HepG2 (cell line): Measurements from ENCODE around the gene NAPB. TPM values are rescaled to one million over a fixed set of nuclear protein-coding genes. Genes with fewer than 3 reads are reported as not detected.

Experiments used
- ARID3A ChIP-seq: IDR thresholded peaks from 2 replicates; pipeline ENCODE4 v1.6.1; 2012; ENCODE audit warnings: low read depth, low read length, improper control_type of control experiment
- ASH2L ChIP-seq: fragments of 300-600, 200-600 bp; sonication (generic); IDR thresholded peaks from 2 replicates; pipeline ENCODE4 v1.7.0; 2017; ENCODE audit warnings: low read depth, mild to moderate bottlenecking, moderate library complexity, mixed read lengths, low read length; ENCODE audit not compliant: insufficient read length
- GATA4 ChIP-seq: sonication (generic); IDR thresholded peaks from 2 replicates; pipeline ENCODE4 v1.6.1; 2016; ENCODE audit warnings: antibody characterized with exemption, low read depth, borderline replicate concordance
- MIER3 ChIP-seq: IDR thresholded peaks from 2 replicates; pipeline ENCODE4 v1.6.1; 2016; ENCODE audit warnings: missing compliant biosample characterization, borderline replicate concordance
- PBX3 ChIP-seq: sonication (generic); formaldehyde crosslinking; IDR thresholded peaks from 2 replicates; pipeline ENCODE4 v1.8.1; 2023; ENCODE audit warnings: missing genetic modification reagents, inconsistent platforms, borderline replicate concordance
- RCOR2 ChIP-seq: IDR thresholded peaks from 2 replicates; pipeline ENCODE4 v1.6.1; 2016; ENCODE audit warnings: missing biosample characterization, missing genetic modification reagents
- SATB2 ChIP-seq: sonication (generic); formaldehyde crosslinking; IDR thresholded peaks from 2 replicates; pipeline ENCODE4 v1.5.0; 2020; ENCODE audit warnings: missing genetic modification reagents
- TARDBP ChIP-seq: sonication (generic); formaldehyde crosslinking; IDR thresholded peaks from 2 replicates; pipeline ENCODE4 v1.8.0; 2022; ENCODE audit warnings: mild to moderate bottlenecking, missing genetic modification reagents
- ZBTB42 ChIP-seq: sonication (generic); formaldehyde crosslinking; IDR thresholded peaks from 2 replicates; pipeline ENCODE4 v1.5.0; 2020; ENCODE audit warnings: mild to moderate bottlenecking, missing genetic modification reagents
- ZIK1 ChIP-seq: sonication (generic); formaldehyde crosslinking; IDR thresholded peaks from 2 replicates; pipeline ENCODE4 v1.5.0; 2020; ENCODE audit warnings: mild to moderate bottlenecking, low read depth, missing genetic modification reagents, borderline replicate concordance
- ZNF121 ChIP-seq: sonication (generic); formaldehyde crosslinking; IDR thresholded peaks from 2 replicates; pipeline ENCODE4 v1.5.0; 2020; ENCODE audit warnings: mild to moderate bottlenecking, missing genetic modification reagents
- ZNF264 ChIP-seq: sonication (generic); formaldehyde crosslinking; IDR thresholded peaks from 2 replicates; pipeline ENCODE4 v1.4.0; 2020; ENCODE audit warnings: missing genetic modification reagents
- polyA plus RNA-seq, 8 experiments: library from polyadenylated mRNA; depleted of rRNA in 3 of 8; stranded (reverse) in 7 of 8; unstranded in 1 of 8; fragments of >200 nt; fragmentation: Illumina TruSeq in 4 of 8; extraction: Trizol in 4 of 8; gene quantifications; 2 replicates each; pipeline versions ENCODE4 v1.2.1 to v1.2.3, GENCODE V29; 2011 to 2016; ENCODE audit warnings: low read depth in 4 of 8, missing spikeins in 1 of 8, mixed read lengths in 1 of 8; ENCODE audit not compliant: insufficient read depth in 1 of 8
- total RNA-seq, 5 experiments: library from RNA; depleted of rRNA; stranded (reverse); fragments of >200 nt; fragmentation: Illumina TruSeq; extraction: Trizol; gene quantifications; 2 replicates each; pipeline ENCODE4 v1.2.3, GENCODE V29; 2016; ENCODE audit warnings: low read depth in 1 of 5
- TF ChIP-seq, protein P1 (sequence below): sonication (generic); formaldehyde crosslinking; IDR thresholded peaks from 2 replicates; pipeline ENCODE4 v1.4.0; 2020; ENCODE audit warnings: missing genetic modification reagents, borderline replicate concordance
- TF ChIP-seq, protein P2 (sequence below): sonication (generic); formaldehyde crosslinking; IDR thresholded peaks from 2 replicates; pipeline ENCODE4 v1.4.0; 2020; ENCODE audit warnings: missing genetic modification reagents

Gene NAPB
- total and polyA plus RNA-seq, 2 of the 13 experiments (the other 11 are each of a cell fraction or from before 2014, with no cell fraction given): 15.2 to 16.1 TPM

- TF ChIP-seq, protein P1, sequence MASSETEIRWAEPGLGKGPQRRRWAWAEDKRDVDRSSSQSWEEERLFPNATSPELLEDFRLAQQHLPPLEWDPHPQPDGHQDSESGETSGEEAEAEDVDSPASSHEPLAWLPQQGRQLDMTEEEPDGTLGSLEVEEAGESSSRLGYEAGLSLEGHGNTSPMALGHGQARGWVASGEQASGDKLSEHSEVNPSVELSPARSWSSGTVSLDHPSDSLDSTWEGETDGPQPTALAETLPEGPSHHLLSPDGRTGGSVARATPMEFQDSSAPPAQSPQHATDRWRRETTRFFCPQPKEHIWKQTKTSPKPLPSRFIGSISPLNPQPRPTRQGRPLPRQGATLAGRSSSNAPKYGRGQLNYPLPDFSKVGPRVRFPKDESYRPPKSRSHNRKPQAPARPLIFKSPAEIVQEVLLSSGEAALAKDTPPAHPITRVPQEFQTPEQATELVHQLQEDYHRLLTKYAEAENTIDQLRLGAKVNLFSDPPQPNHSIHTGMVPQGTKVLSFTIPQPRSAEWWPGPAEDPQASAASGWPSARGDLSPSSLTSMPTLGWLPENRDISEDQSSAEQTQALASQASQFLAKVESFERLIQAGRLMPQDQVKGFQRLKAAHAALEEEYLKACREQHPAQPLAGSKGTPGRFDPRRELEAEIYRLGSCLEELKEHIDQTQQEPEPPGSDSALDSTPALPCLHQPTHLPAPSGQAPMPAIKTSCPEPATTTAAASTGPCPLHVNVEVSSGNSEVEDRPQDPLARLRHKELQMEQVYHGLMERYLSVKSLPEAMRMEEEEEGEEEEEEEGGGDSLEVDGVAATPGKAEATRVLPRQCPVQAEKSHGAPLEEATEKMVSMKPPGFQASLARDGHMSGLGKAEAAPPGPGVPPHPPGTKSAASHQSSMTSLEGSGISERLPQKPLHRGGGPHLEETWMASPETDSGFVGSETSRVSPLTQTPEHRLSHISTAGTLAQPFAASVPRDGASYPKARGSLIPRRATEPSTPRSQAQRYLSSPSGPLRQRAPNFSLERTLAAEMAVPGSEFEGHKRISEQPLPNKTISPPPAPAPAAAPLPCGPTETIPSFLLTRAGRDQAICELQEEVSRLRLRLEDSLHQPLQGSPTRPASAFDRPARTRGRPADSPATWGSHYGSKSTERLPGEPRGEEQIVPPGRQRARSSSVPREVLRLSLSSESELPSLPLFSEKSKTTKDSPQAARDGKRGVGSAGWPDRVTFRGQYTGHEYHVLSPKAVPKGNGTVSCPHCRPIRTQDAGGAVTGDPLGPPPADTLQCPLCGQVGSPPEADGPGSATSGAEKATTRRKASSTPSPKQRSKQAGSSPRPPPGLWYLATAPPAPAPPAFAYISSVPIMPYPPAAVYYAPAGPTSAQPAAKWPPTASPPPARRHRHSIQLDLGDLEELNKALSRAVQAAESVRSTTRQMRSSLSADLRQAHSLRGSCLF (CRISPR knock-in tag): no peak
- no peak for TF ChIP-seq GATA4
- no peak; the same call in 1 of the 2 replicates for TF ChIP-seq SATB2 (CRISPR knock-in tag)
- TF ChIP-seq ZNF121 (CRISPR knock-in tag): no peak
- TF ChIP-seq TARDBP (CRISPR knock-in tag): no peak
- TF ChIP-seq, protein P2, sequence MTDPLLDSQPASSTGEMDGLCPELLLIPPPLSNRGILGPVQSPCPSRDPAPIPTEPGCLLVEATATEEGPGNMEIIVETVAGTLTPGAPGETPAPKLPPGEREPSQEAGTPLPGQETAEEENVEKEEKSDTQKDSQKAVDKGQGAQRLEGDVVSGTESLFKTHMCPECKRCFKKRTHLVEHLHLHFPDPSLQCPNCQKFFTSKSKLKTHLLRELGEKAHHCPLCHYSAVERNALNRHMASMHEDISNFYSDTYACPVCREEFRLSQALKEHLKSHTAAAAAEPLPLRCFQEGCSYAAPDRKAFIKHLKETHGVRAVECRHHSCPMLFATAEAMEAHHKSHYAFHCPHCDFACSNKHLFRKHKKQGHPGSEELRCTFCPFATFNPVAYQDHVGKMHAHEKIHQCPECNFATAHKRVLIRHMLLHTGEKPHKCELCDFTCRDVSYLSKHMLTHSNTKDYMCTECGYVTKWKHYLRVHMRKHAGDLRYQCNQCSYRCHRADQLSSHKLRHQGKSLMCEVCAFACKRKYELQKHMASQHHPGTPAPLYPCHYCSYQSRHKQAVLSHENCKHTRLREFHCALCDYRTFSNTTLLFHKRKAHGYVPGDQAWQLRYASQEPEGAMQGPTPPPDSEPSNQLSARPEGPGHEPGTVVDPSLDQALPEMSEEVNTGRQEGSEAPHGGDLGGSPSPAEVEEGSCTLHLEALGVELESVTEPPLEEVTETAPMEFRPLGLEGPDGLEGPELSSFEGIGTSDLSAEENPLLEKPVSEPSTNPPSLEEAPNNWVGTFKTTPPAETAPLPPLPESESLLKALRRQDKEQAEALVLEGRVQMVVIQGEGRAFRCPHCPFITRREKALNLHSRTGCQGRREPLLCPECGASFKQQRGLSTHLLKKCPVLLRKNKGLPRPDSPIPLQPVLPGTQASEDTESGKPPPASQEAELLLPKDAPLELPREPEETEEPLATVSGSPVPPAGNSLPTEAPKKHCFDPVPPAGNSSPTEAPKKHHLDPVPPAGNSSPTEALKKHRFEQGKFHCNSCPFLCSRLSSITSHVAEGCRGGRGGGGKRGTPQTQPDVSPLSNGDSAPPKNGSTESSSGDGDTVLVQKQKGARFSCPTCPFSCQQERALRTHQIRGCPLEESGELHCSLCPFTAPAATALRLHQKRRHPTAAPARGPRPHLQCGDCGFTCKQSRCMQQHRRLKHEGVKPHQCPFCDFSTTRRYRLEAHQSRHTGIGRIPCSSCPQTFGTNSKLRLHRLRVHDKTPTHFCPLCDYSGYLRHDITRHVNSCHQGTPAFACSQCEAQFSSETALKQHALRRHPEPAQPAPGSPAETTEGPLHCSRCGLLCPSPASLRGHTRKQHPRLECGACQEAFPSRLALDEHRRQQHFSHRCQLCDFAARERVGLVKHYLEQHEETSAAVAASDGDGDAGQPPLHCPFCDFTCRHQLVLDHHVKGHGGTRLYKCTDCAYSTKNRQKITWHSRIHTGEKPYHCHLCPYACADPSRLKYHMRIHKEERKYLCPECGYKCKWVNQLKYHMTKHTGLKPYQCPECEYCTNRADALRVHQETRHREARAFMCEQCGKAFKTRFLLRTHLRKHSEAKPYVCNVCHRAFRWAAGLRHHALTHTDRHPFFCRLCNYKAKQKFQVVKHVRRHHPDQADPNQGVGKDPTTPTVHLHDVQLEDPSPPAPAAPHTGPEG (CRISPR knock-in tag): no peak
- no peak for TF ChIP-seq MIER3 (CRISPR knock-in tag)
- TF ChIP-seq ZBTB42: peak; percentile 53; the same call in 1 of the 2 replicates
- TF ChIP-seq PBX3: no peak
- TF ChIP-seq RCOR2 (CRISPR knock-in tag): 0 out of 2 replicates have a peak, but pooled peaks have one; percentile 53
- peak; percentile 57 for TF ChIP-seq ASH2L
- no peak; the same call in 1 of the 2 replicates for TF ChIP-seq ZNF264 (CRISPR knock-in tag)
- TF ChIP-seq ARID3A: peak; percentile 79
- TF ChIP-seq ZIK1: no peak
Observed at GRCh38 chr20:23349338-23350195, 71.7 kb downstream of the NAPB start (continued).
